LNCAP (cell line): ENCODE results near the gene TRA2A.

Experiments
- TF ChIP-seq, protein P1 (sequence below): fragments of 450-650 bp; IDR thresholded peaks from 2 replicates; pipeline ENCODE4 v1.5.1; 2017; ENCODE audit warnings: mild to moderate bottlenecking

Gene TRA2A

DNA sequence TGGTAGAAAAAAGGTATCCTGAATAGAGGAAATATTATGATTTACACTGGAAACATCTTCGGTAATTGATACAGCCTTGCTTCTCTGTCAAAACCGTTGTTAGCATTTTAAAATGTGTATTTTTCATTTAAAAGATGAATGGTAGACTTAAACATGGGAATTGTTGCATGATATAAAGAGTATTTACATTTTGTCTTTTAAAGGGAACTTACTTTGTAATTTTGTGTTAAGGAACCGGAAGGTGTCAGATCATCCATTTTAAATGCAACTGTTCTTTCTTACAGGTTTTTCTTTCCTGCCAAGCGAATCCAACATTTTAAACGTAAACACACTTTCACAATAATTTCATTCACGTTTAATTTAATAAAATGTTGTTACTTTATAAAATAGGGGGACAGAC is 59.7 kb downstream of the TRA2A start:
- TF ChIP-seq, protein P1, sequence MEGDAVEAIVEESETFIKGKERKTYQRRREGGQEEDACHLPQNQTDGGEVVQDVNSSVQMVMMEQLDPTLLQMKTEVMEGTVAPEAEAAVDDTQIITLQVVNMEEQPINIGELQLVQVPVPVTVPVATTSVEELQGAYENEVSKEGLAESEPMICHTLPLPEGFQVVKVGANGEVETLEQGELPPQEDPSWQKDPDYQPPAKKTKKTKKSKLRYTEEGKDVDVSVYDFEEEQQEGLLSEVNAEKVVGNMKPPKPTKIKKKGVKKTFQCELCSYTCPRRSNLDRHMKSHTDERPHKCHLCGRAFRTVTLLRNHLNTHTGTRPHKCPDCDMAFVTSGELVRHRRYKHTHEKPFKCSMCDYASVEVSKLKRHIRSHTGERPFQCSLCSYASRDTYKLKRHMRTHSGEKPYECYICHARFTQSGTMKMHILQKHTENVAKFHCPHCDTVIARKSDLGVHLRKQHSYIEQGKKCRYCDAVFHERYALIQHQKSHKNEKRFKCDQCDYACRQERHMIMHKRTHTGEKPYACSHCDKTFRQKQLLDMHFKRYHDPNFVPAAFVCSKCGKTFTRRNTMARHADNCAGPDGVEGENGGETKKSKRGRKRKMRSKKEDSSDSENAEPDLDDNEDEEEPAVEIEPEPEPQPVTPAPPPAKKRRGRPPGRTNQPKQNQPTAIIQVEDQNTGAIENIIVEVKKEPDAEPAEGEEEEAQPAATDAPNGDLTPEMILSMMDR = no peak

DNA sequence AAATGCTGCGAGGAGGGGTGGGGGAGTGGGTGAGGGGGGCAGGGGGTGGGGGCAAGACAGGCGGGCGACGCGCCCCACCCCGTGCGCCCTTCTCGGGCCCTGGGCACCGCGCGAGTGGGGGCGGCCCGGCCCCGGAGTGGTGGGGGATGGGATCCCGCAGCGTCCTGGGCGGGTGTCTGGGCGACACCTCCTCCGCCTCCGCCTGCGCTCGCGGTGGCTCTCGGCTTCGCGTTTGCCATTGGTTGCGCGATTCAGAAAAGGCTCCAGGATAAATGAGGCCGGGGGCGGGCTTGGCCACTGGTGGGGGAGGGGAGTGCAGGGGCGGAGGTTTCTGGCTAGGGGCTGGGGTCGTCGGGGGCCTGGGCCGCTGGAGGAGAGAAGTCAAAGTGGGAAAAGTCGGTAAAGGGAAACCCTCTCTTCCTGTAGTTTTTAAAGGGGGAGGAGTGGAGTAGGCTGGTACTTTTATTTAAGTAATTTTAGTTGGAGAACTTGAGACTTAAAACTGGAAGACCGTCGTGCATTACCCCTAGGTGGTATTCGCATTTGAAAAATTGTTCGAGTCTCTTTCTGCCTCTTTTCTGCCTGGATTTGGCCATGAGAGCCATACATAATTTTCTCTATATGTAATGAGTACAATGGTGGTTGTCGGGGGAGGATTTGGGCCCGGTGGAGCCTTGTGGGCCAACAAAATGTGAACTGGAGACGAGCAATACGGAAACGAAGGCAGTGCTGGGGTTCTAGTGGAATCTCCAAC is 60.5 kb downstream of the TRA2A start:
- TF ChIP-seq, protein P1 = no peak

DNA sequence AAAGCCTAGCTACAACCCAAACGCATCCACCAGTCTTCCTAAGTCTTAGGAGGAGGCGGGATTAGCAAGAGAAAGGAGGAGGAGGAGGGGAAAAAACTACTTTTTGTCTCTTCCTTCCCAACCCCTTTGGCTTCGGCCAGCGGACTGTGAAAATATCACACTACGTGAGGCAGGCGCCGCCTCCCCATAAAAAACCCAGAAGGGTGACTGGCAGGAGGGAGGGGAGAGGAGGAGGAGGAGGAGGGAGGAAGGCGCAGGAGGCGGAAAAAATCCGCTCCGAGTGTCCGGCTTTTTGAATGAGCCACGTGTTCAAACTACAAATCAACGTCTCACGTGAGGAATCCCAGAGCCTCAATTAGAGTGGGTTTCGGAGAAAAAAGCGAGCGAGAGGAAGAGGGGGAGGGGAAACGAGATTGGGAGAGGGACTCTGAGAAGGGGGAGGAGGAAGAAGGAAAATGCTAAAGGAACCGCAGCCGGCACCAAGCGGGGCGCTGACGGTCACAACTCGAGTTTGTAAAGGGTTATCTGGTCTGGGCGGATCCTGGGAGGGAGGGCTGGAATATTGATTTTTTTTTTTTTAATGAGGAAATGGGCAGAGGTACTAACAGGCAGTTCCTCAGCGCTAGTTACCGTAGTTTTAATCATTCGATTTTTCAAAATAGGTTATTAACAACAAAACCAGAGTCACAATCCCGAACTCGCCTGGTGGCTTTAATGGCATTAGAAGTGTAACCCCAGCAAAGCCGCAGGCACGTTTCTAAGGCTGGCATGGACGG is 61.3 kb downstream of the TRA2A start, which contains the start of gene IGF2BP3:
Gene IGF2BP3 (minus strand): TSS at position 162 of the 776 bp plus-strand sequence. CDS start 381 bp downstream, outside the sequence.
- TF ChIP-seq, protein P1 = no peak

DNA sequence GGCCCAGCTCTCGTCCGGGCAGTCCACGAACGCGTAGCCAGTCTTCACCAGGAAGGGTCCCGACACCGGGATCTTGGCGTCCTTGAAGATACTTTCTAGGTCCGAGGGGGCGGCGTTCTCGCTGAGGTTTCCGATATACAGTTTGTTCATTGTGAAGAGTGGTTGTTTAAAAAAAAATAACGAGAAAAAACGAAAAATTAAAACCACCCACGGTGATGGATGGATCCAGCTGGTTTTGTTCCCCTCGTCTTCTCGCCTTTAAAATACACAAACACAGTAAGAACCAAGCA is 61.9 kb downstream of the TRA2A start:
- TF ChIP-seq, protein P1 = no peak

DNA sequence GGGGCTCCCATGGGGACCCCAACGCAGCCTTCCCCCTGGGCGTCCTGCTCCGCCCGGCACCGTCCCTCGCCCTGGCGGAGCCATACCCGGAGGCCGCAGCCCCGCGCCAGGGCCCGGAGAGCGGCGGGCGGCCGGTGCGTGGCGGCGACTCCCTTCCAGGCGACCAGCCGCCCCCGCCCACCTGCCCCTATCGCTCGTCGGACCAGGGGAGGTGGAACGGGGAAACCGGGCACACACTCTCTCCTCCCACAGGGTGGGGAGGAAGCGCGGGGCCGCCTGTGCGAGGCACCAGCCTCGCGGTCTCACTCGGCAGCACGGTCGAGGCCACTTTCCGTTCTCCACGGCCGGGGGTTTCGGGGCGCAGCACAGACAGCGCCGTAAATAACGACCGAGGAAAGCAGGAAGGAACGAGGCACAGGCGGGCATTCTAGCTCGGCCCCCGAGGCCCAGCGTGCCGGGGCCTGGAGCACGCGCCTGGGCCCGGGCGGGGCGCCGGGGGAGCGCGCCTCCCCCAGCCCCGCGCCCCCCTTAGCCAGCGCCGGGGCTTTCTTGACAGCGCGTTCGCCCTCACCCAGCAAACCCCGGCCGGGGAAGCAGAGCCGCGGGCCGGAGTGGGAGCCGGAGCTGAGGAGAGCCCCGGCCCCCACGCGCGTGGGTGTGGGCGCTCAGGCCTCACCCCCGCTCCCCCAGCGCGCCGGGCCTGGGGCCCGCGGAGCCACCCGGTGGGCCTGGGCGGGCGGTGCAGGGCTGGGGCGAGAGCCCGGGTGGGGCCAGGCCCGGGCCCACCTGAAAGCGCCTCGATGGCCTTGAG is 62.4 kb downstream of the TRA2A start:
- TF ChIP-seq, protein P1 = no peak; the same call in 1 of the 2 replicates

DNA sequence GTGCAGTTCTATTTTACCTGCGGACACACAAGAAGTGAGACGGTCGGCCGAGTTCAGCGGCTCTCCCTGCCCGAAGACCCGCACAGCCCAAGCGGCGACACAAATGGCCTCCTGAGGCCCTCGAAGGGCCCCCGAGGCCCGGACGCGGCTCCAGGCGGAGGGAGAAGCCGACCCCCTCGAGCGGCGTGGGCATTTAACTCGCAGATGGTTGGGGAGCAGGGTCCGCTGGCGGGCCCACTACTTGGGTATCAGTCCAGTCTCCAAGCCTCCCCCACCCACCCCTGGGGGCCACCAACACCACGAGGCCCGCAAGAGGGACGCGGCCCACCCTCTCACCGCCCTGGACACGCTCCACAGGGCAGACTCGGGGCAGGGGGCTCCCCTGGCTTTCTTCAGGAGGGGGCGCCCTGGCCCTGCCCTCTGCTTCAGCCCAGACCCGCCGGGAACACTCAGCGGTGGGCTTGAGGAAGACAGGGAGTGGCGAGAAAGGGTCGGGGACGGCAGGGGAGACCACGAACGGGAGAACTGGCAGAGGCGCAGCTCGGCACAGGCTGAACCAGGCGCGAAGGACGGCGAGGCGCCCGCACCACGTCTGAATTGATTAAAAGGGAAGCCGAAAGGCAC is 63.1 kb downstream of the TRA2A start:
- TF ChIP-seq, protein P1 = no peak
